Anterior cingulate cortex (tissue), 58 donors: ENCODE results near the gene PPID.
"Not testable (repeated sequence)": the region's sequence is repeated elsewhere in the genome, so short reads cannot be mapped to it uniquely, and the experiment has no call there.

Source experiments
- DNase-seq, 58 donors: peaks; one replicate each; lab custom pipeline; 2025; lab: John Stamatoyannopoulos, UW

PPID gene

GRCh38 chr4:158739600-158739999, 16.4 kb upstream of the PPID start:
- no peak for DNase-seq

GRCh38 chr4:158738866-158739265, 15.7 kb upstream of the PPID start:
- DNase-seq: no peak

- DNase-seq: peak in 54 of 58 donors; percentile 0 to 84 (median 38)
Measured at GRCh38 chr4:158729716-158730559, 6.7 kb upstream of the PPID start.

DNA sequence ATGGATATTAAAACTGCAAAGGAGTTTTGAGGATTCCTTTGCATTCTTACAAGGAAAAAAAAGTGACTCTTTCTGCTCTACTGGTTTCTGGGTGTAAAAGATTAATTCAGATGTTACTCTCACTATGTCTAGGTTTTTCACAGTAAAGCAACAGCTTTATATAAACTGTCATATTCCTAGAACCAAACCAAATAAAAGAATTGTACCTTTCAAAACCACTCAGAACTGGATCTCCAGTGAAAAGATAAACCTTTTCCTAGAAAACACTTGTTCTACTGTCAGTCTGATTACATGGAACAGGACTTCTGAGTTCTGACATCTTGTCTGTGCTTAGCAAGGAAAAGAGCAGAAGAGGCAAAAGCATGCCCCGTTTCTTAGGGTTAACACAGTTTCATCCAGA, 5.0 kb upstream of the PPID start:
- no peak for DNase-seq

- no peak for DNase-seq
Measured at GRCh38 chr4:158726633-158727032, 3.4 kb upstream of the PPID start.

GRCh38 chr4:158724637-158725036, 1.4 kb upstream of the PPID start:
- DNase-seq: no peak

DNA sequence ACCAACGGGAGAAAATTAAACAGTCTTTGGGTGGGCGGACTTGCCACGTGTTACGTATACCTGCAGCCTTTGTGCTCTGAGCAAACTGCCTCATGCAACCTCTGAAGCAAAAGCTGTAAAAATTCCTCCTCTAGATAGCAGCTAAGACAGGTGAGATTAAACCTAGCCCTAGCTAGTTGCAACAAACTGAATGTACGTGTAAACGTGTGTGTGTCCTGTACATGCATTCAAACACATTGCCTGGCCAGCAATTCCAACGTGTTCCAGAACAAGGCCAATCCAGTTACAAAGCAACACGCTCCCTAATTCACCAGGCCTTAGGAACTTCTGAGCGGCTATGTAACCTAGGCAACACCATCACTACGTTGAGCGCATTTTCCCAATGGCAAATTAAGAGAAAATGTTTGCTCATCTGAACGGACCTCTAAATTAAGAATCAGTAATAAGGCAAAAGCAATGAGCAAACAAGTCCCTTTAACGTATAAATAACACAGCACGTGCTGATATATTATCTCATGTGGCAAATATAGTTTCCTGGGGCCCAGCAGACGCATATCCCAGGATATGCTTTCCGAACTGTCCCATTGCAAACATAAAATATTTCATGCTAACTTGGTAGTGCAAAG, 792 bp downstream of the PPID start:
- DNase-seq: peak in 20 of 58 donors; percentile 1 to 57 (median 17)

DNA sequence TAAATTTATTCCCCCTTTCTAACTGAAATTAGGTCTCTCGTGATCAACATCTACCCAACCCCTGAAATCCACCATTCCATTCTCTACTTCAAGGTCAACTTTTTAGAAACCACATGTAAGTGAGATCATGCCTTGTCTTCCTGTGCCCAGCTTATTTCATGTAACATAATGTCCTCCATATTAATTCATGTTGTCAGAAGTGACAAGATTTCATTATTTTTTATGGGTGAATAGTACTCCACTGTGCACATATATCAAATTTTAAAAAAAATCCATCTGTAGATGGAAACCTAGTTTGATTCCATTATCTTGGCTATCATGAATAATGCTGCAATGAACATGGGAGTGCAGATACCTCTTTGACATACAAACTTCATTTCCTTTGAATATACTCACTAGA, 1.5 kb downstream of the PPID start:
- no peak for DNase-seq

DNA sequence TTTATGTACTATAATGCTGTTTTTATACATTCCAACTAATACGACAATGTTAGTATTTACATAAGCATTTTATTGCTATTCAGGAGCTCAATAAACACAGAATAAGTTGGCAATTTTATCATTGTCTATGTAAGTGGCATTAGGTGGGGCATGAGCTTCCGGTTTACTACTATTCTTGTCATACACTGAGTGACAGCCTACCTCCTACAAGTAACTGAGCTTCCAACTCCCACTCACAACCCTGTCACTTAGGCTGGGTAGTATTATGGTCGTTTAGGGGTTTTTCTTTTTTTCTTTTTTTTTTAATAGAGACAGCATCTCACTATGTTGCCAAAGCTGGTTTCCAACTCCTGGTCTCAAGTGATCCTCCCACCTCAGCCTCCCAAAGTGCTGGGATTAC, 7.4 kb downstream of the PPID start:
- no peak for DNase-seq

GRCh38 chr4:158714937-158715336, 8.3 kb downstream of the PPID start:
- DNase-seq: no peak

GRCh38 chr4:158712622-158713021, 10.6 kb downstream of the PPID start:
- not testable (repeated sequence) for DNase-seq

GRCh38 chr4:158710814-158711213, 12.4 kb downstream of the PPID start:
- no peak for DNase-seq

DNA sequence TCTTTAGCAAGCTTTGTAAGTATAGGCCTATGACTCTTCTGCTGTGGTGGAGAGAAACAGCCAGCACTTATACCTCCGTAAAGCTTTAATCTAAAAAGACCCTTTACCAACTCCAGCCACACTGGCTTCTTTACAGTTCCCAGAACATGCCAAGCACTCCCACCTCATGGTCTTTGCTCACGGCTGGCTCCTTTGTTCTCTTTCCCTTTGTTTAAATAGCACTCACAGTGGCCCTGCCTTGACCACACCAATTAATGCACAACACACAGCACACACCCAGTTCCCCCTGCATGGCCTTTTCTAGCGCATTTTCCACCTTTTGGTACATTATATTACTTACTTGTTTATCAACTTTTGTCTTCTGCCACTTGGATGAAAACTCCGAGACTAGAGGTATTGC, 18.9 kb downstream of the PPID start:
- DNase-seq: no peak

- DNase-seq: no peak
Measured at GRCh38 chr4:158688813-158689212, 34.4 kb downstream of the PPID start.

DNA sequence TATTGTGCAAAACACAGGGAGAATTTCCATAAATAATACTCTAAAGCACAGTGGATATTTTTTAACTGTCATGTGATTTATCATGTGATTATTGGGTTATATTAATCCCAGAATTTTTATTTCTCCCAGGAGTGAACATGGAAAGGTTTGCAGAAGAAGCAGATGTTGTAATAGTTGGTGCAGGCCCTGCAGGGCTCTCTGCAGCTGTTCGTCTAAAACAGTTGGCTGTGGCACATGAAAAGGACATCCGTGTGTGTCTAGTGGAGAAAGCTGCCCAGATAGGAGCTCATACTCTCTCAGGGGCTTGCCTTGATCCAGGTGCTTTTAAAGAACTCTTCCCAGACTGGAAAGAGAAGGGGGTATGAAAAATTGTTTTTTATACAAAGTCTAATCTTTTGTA, 41.1 kb downstream of the PPID start:
- no peak for DNase-seq

GRCh38 chr4:158681629-158682028, 41.6 kb downstream of the PPID start:
- no peak for DNase-seq

DNA sequence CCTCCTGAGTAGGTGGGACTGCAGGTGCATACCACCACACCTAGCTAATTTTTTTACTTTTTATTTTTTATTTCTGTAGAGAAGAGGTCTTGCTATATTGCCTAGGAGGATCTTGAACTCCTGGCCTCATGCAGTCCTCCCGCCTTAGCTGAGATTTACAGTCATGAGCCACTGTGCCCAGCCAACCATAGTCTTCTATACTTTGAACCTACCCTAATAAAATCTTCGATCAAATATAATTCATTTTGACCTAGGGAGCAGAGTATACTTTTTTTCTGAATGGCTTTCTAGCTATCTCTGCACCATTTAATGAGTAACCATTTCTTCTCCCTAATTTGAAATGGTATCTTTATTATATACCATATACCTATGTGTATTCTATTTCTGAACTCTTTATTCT, 44.4 kb downstream of the PPID start:
- DNase-seq: no peak

GRCh38 chr4:158676076-158676475, 47.1 kb downstream of the PPID start:
- no peak for DNase-seq

DNA sequence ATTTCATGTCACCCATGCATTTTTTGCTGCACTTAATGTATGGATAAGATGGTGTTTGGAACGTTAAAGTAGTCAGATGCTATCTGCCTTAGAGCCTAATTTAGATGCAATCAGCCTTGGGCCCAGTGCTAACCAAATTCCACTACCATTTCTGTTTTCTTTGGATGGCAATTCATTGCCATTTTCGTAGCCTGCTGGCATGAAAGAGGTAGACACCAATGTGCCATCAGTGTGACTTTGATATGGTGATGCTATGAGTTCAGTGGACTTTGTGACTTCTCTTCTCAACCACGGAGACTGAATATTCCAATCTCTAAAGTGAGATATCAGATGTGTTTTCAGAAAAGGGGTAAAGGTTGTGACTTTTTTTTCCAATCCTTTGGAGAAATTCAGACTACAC, 49.6 kb downstream of the PPID start:
- DNase-seq: no peak

- DNase-seq: peak; percentile 94 to 100 (median 99)
Measured at GRCh38 chr4:158671915-158672806, 51.0 kb downstream of the PPID start, which contains the start of gene ETFDH. ETFDH (plus strand) TSS chr4:158672296; CDS start chr4:158672457, 161 bp downstream.

DNA sequence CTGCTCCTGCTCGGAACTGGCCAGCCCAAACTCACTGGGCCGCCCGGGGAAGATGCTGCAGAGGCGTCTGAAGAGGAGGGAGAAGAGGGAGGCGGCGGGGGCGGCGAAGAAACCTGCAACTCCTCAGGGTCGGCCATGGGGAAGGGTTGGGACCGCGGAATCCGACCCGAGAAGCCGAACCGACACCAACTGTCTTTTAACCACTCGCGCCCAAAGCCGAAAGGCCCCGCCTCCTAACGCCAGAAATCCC, 51.6 kb downstream of the PPID start, which contains the start of gene C4orf46:
Gene C4orf46, minus strand, starts transcription at position 223 of the 250 bp plus-strand sequence. Its CDS starts 86 bp downstream, at position 137.
- DNase-seq: no peak
